ENCODE results near the gene CUX1. TPM values are rescaled to one million over a fixed set of nuclear protein-coding genes. Genes with fewer than 3 reads are reported as not detected.
"Not testable (repeated sequence)": the region's sequence is repeated elsewhere in the genome, so short reads cannot be mapped to it uniquely, and the experiment has no call there.

CUX1 gene
- total RNA-seq, 2 experiments from 2014 or later, result 30.7 to 31.2 TPM

DNA sequence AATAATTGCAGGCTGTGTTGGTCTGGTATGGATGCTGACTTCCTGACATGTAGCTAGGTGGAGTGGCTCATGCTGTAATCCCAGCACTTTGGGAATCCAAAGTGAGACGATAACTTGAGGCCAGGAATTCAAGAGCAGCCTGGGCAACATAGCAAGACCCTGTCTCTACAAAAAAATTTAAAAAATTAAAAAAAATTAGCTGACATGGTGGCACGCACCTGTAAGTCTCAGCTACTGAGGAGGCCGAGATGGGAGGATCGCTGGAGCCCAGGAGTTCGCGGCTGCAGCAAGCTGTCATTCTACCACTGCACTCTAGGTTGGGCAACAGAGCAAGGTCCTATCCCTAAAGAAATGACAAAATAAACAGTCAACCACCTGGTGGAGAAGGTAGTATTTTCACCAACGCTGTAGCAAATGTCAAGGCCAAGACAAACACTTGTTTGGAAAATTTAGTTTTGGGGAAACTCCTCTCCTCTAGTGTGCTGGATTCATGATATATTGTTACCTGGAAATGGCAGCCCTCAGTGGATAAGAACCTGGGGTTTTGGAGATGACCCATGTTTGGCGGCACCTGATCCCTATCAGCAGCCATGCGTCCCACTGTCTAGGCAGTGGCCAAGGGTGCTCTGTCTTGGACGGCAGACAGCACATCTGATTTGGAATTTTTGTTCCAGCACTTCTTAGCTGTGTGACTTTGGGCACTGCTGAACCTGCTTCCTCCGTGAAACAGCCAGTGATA, 29.5 kb downstream of the CUX1 start:
- no peak overlapping the region for H3K4me3 Mint-ChIP-seq
- peaks cover 5% of the 10 kb centered on the region for H3K9me3 Mint-ChIP-seq (ENCODE audit: insufficient read depth)

DNA sequence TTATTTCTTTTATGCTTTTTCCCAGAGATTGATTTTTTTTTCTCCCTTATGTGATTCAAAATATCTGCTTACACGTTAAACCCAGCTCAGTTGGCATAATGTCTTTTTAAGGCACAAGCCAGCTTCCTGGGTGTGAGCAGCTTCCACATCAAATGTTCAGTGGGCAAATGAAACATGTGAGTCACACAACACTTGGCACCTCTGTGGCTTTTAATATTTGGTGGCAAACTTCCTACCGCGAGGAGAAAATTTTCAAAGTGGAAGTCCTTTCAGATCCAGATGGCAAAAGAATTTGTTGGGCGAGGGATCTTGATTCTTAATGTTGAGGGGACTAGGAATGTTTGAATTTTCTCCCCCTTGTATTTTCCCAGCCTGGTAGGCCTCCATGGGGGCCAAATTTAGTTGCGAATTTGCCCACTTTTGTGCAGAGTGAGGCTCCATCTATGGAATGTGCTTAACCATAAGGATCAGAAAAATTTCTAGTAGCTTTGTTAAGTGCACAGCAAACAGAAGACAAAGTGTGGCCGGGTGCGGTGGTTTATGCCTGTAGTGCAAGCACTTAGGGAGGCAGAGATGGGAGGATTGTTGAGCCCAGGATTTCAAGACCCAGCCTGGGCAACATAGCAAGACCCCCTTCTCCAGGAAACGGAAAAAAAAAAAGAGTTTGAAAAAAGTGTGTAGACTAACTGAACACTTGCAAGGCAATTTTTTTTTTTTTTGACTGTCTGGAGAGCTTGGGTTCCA, 31.0 kb downstream of the CUX1 start:
- H3K4me3 Mint-ChIP-seq, result no peak overlapping the region
- ATAC-seq (no peak), DNase-seq (no peak)
- no peaks in the 10 kb centered on the region for H3K27me3 Mint-ChIP-seq (ENCODE audit: low read depth)
- CTCF ChIA-PET, result interaction anchor here (0.7 to 1.8 kb wide), 2 partner anchors 8 to 10 kb away, joined by 3 to 4 read pairs; no protein-coding TSS in a partner anchor
- H3K4me1 Mint-ChIP-seq (ENCODE audit: low read depth), result peaks cover 8% of the 10 kb centered on the region
- H3K27ac Mint-ChIP-seq, result no peak overlapping the region
- POLR2A ChIA-PET, result interaction anchor here (1.0 kb wide), 1 partner anchor 26 kb away, joined by 3 read pairs; no protein-coding TSS in a partner anchor
- H3K36me3 Mint-ChIP-seq (ENCODE audit: low read depth), result peaks cover 11% of the 10 kb centered on the region
- peaks cover 5% of the 10 kb centered on the region for H3K9me3 Mint-ChIP-seq (ENCODE audit: insufficient read depth)

More for the DNA sequence above, 29.5 kb downstream of the CUX1 start:
- DNase-seq, result no peak
- Mint-ChIP-seq H3K4me1 (ENCODE audit: low read depth) (peaks cover 8% of the 10 kb centered on the region), H3K27ac (no peak overlapping the region), H3K27me3 (ENCODE audit: low read depth) (no peaks in the 10 kb centered on the region), H3K36me3 (ENCODE audit: low read depth) (peaks cover 11% of the 10 kb centered on the region)
- ChIA-PET CTCF (interaction anchor here (1.7 to 1.8 kb wide), 2 partner anchors 10 to 12 kb away, joined by 4 to 5 read pairs; no protein-coding TSS in a partner anchor), POLR2A (no interaction called here)
- no peak for ATAC-seq

DNA sequence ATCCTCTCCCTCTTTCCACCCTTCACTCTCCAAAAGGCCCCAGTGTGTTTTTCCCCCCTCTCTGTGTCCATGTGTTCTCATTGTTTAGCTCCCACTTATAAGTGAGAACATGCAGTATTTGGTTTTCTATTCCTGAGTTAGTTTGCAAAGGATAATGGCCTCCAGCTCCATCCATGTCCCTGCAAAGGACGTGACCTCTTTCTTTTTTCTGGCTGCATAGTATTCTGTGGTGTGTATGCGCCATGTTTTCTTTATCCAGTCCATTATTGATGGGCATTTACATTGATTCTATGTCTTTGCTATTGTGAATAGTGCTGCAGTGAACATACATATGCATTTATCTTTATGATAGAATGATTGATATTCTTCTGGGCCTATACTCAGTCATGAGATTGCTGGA, 31.9 kb downstream of the CUX1 start:
- H3K4me3 Mint-ChIP-seq; CTCF ChIA-PET; DNase-seq; ATAC-seq; POLR2A ChIA-PET; H3K9me3 Mint-ChIP-seq (ENCODE audit: insufficient read depth); H3K27me3 Mint-ChIP-seq (ENCODE audit: low read depth); H3K27ac Mint-ChIP-seq: not testable (repeated sequence)
- peaks cover 10% of the 10 kb centered on the region for H3K36me3 Mint-ChIP-seq (ENCODE audit: low read depth)
- peaks cover 12% of the 10 kb centered on the region for H3K4me1 Mint-ChIP-seq (ENCODE audit: low read depth)

DNA sequence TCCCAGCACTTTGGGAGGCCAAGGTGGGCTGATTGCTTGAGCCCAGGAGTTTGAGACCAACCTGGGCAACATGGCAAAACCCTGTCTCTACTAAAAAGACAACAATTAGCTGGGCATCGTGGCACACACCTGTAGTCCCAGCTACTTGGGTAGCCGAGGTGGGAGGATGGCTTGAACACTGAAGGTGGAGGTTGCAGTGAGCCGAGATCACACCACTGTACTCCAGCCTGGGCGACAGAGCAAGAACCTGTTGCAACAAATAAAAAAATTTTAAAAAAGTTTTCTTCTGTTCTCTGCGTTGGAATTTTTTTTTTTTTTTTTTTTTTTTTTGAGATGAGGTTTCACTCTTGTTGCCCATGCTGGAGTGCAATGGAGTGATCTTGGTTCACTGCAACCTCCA, 34.9 kb downstream of the CUX1 start:
- DNase-seq; H3K36me3 Mint-ChIP-seq (ENCODE audit: low read depth); H3K27ac Mint-ChIP-seq; H3K27me3 Mint-ChIP-seq (ENCODE audit: low read depth); ATAC-seq; H3K9me3 Mint-ChIP-seq (ENCODE audit: insufficient read depth); CTCF ChIA-PET; POLR2A ChIA-PET; H3K4me3 Mint-ChIP-seq: not testable (repeated sequence)
- H3K4me1 Mint-ChIP-seq (ENCODE audit: low read depth), result peaks cover 39% of the 10 kb centered on the region

DNA sequence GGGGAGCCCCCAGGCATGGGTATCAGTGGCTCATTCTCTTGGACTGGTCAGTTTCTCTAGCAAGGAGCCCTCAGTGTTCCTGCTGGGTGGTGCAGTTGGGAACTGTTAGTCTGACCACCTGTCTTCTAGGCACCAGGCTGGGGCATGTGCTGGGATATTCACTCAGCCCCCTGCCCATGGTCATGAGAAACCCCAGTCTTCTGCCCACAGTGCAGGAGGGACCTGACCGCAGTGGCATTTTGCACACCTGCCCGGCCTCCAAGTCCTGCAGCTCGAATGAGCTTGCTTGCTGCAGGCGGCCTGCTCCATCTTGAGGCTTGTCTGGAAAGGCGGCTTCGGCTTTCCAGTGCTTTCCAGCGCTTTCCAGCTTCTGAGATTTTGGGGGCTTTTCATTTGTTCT, 36.3 kb downstream of the CUX1 start:
- no peak for DNase-seq
- Mint-ChIP-seq H3K36me3 (ENCODE audit: low read depth) (peaks cover 2% of the 10 kb centered on the region), H3K27me3 (ENCODE audit: low read depth) (no peaks in the 10 kb centered on the region), H3K27ac (no peak overlapping the region), H3K4me3 (no peak overlapping the region), H3K4me1 (ENCODE audit: low read depth) (peaks cover 44% of the 10 kb centered on the region), H3K9me3 (ENCODE audit: insufficient read depth) (no peaks in the 10 kb centered on the region)
- ChIA-PET CTCF (no interaction called here), POLR2A (no interaction called here)
- no peak for ATAC-seq

DNA sequence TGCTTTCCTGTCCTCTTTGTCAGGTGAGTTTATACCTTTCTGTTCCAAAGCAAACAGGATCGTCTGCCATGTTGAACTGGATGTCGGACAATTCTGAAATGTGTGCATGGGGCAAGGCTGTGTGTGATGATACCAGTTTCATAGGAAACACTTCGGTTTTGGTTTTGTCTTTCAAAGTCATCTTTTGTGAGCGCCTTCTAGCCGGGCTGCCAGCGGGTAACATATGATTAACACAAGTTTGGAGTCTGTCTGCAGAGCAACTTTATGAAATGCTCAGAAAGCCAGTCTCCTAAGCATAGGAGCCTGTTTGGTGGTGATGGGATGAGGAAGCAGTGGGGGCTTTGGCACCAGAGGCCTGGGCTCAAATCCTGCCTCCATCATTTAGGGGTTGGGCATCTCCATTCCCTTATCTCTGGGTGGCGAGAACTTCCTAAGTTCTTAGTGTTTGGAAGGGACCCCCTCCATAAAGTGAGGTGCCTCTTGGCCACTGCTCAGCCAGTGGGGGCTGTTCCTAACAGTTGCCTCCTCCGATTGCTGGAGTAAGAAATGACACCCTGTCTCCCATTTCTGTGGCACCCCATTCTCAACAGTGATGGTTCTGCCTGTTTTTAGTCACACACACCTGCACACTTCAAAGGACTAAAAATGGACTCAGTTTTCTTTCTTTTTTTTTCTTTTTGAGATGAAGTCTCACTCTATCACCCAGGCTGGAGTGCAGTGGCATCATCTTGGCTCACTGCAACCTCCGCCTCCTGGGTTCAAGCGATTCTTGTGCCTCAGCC, 36.8 kb downstream of the CUX1 start:
- POLR2A ChIA-PET, result no interaction called here

DNA sequence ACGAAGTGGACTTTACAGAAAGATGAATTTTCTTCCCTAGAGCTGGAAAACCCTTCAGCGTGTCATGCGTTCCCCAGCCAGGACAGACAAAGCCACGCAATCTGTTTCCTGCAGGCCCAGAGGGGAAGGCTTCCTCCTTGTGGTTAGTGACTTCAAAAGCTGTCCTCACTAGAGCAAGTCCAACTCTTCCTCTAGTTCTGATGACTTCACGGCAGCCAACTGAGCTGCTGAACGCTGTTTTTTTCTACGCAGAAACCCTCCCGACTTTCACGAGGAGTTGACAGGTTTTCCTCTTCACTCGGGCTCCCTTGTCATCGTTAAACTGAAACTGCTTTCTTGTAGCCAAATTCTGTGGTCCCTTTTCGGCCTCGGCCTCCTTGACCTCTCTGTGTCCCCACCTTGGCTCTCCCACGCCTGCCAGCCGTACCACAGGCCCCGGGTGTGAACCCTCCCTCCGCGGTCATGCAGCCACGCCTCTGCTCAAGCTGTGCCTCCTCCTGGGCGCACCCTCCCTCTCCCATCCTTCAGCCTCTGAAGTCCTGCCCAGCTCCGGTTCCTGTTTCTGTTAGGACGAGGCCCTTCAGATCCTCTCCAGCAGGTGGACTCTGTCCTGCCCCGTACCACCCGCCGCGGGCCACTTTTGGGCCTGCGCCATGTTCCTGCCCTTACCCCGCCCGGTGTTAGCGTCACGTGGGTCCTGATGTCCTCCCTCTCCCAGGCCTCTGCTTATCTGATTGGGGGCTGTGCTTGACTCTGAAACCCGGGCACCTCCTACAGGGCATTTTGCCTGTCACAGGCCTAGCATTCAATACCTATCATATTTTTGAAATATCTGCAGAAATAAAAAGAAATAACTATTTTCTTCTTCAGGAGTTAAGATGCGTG, 39.3 kb downstream of the CUX1 start:
- Mint-ChIP-seq H3K4me1 (ENCODE audit: low read depth) (peaks cover 47% of the 10 kb centered on the region), H3K36me3 (ENCODE audit: low read depth) (no peaks in the 10 kb centered on the region), H3K27me3 (ENCODE audit: low read depth) (no peaks in the 10 kb centered on the region), H3K27ac (peak overlapping the region; percentile 96), H3K4me3 (peak overlapping the region; percentile 83), H3K9me3 (ENCODE audit: insufficient read depth) (no peaks in the 10 kb centered on the region)
- CTCF ChIA-PET, result interaction anchor here (0.7 to 1.8 kb wide), 8 partner anchors 9 to 171 kb away, joined by 3 to 8 read pairs (median 4); no protein-coding TSS in a partner anchor
- peak; percentile 98 for ATAC-seq
- POLR2A ChIA-PET, result interaction anchor here (1.3 kb wide), 1 partner anchor 113 kb away, joined by 3 read pairs; no protein-coding TSS in a partner anchor
- peak; percentile 90 for DNase-seq

More for the DNA sequence above, 36.8 kb downstream of the CUX1 start:
- DNase-seq (no peak), ATAC-seq (no peak)
- peaks cover 44% of the 10 kb centered on the region for H3K4me1 Mint-ChIP-seq (ENCODE audit: low read depth)
- no peak overlapping the region for H3K4me3 Mint-ChIP-seq
- H3K9me3 Mint-ChIP-seq (ENCODE audit: insufficient read depth), result no peaks in the 10 kb centered on the region
- CTCF ChIA-PET, result no interaction called here
- no peaks in the 10 kb centered on the region for H3K27me3 Mint-ChIP-seq (ENCODE audit: low read depth)
- no peak overlapping the region for H3K27ac Mint-ChIP-seq
- H3K36me3 Mint-ChIP-seq (ENCODE audit: low read depth), result peaks cover under 1% of the 10 kb centered on the region

DNA sequence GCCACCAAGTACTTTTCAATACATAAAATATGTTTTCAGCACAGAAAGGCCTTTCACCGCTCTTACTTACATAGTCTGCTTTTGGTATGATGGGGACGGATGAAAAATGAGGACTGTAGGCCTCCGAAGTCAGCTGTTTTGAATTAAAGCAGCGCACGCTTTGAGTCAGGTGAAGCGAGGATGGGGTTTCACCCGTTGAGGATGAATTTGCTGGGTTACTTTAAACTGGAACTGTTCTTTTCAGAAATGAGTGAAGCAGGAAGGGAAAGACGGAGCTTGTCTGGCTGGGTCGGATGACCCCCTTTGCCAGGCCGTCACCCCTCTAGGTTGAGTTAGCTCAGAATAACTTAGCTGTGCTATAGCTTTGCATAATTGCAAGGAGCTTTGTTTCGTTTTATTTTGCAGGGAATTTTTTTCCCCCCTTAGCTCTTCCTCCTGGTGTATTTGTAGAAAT, 40.0 kb downstream of the CUX1 start:
- H3K27ac Mint-ChIP-seq, result peak overlapping the region; percentile 96
- H3K36me3 Mint-ChIP-seq (ENCODE audit: low read depth), result no peaks in the 10 kb centered on the region
- peak; percentile 12 for ATAC-seq
- ChIA-PET CTCF (interaction anchor here (0.8 to 1.8 kb wide), 5 partner anchors 11 to 171 kb away, joined by 3 to 8 read pairs (median 5); no protein-coding TSS in a partner anchor), POLR2A (interaction anchor here (1.3 kb wide), 1 partner anchor 114 kb away, joined by 3 read pairs; no protein-coding TSS in a partner anchor)
- H3K27me3 Mint-ChIP-seq (ENCODE audit: low read depth), result no peaks in the 10 kb centered on the region
- DNase-seq, result no peak
- H3K4me3 Mint-ChIP-seq, result peak overlapping the region; percentile 83
- H3K4me1 Mint-ChIP-seq (ENCODE audit: low read depth), result peaks cover 47% of the 10 kb centered on the region
- no peaks in the 10 kb centered on the region for H3K9me3 Mint-ChIP-seq (ENCODE audit: insufficient read depth)

DNA sequence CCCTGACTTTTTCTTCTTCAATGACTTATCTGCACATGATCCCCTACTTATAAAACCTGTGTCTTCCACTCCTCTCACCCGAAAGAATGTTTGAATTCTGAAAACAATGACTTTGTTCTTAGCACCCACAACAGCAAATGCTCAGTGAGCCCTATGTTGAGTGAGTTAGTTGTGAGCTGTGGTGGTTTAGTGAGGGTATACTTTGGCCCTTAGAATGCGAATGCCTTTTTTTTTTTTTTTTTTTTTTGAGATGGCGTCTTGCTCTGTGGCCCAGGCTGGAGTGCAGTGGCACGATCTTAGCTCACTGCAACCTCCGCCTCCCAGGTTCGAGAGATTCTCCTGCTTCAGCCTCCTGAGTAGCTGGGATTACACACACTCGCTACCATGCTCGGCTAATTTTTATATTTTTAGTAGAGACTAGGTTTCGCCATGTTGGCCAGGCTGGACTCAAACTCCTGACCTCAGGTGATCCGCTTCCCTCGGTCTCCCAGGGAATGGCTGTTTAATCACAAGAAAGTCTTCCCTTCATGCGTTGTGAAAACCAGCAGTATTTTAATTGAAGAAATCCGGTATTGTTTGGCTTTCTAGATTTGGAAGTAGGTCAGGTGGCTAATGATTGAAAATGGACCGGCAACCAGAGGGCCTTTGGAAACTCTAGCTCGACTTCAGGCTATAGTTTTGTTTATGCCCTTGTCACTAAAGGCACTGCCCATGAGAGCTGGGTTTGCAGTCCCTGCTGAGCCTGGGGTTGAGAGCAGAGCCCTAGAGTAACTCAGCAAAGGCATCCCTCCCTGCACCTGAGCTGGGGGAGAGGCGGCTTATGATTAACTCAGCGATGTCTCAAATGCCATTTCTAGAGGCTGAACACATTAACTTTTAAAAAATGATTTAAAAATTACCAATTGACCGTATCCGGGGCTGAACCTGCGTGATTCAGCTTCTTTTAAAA, 41.3 kb downstream of the CUX1 start:
- CTCF ChIA-PET, result interaction anchor here (0.9 kb wide), 1 partner anchor 12 kb away, joined by 4 read pairs; no protein-coding TSS in a partner anchor
- POLR2A ChIA-PET, result no interaction called here
- Mint-ChIP-seq H3K4me1 (ENCODE audit: low read depth) (peaks cover 47% of the 10 kb centered on the region), H3K9me3 (ENCODE audit: insufficient read depth) (no peaks in the 10 kb centered on the region), H3K27ac (no peak overlapping the region), H3K4me3 (no peak overlapping the region), H3K27me3 (ENCODE audit: low read depth) (no peaks in the 10 kb centered on the region), H3K36me3 (ENCODE audit: low read depth) (no peaks in the 10 kb centered on the region)
- ATAC-seq (no peak), DNase-seq (no peak)

DNA sequence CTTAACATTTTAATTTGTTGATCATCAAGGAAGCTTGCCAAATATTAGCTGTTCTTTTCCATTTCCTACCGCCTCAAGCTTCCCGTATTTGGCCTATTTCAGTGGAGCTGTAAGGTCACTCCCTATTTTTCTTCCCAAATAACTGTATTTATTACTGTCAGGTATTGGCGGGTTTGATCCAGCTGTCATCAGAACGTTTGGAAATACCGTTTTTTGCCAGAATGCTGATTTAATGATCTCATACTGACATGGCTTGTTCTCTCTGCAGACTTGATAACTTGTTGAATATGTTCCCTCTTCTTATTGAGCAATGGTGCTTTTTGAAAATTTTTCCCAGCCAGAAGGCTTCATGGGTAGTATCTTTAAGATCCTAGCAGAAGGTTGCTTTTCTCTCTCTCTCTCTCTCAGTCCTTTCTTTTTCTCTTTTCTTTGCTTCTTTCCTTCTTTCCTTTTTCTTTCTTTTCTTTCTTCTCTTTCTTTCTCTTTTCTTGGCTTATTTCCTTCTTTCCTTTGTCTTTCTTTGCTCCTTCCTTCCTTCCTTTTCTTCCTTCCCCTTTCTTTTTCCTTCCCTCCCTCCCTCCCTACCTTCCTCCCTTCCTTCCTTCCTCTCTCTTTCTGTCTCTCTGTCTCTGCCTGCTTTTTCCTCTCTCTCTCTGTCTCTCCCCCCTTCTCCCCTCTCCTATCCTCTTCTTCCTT, 42.1 kb downstream of the CUX1 start:
- ChIA-PET POLR2A (no interaction called here), CTCF (interaction anchor here (0.9 kb wide), 1 partner anchor 12 kb away, joined by 4 read pairs; no protein-coding TSS in a partner anchor)
- H3K36me3 Mint-ChIP-seq (ENCODE audit: low read depth), result no peaks in the 10 kb centered on the region
- no peaks in the 10 kb centered on the region for H3K27me3 Mint-ChIP-seq (ENCODE audit: low read depth)
- ATAC-seq, result no peak
- H3K4me3 Mint-ChIP-seq, result no peak overlapping the region
- no peak for DNase-seq
- no peaks in the 10 kb centered on the region for H3K9me3 Mint-ChIP-seq (ENCODE audit: insufficient read depth)
- peaks cover 40% of the 10 kb centered on the region for H3K4me1 Mint-ChIP-seq (ENCODE audit: low read depth)
- H3K27ac Mint-ChIP-seq, result no peak overlapping the region

Data from activated CD8-positive, alpha-beta T cell treated with anti-CD3 and anti-CD28 coated beads, Interleukin-2, amount 10 ng/mL, durations not matched to agents 7 days and 5 days (primary cell).